MM.1S (cell line): ENCODE measurements around the gene PRKCE.

Experiments used
- DNase-seq: peaks from one replicate; pipeline ENCODE4 v3.0.0-alpha.2; 2015
- H2AFZ ChIP-seq: fragments of 300-600 bp; sonication (generic); 2 replicates; pipeline ENCODE4 v1.6.0; 2016; ENCODE audit warnings: antibody characterized with exemption, low read length
- H3F3A ChIP-seq: fragments of 300-600 bp; sonication (generic); 2 replicates; pipeline ENCODE4 v1.6.1; 2016; ENCODE audit warnings: mild to moderate bottlenecking, antibody characterized with exemption, low read length, moderate library complexity, mixed read lengths; ENCODE audit not compliant: insufficient read depth
- H3K27ac ChIP-seq: fragments of 300-600 bp; sonication (generic); 2 replicates; pipeline ENCODE4 v1.5.1; 2016; ENCODE audit warnings: mild to moderate bottlenecking, low read length
- H3K27me3 ChIP-seq: fragments of 300-600 bp; sonication (generic); replicated peaks from 2 replicates; pipeline ENCODE4 v1.6.0; 2016; ENCODE audit warnings: low read length; ENCODE audit not compliant: insufficient read depth
- H3K36me3 ChIP-seq: fragments of 300-600 bp; sonication (generic); replicated peaks from 2 replicates; pipeline ENCODE4 v1.6.1; 2016; ENCODE audit warnings: mild to moderate bottlenecking, low read length, mixed read lengths; ENCODE audit not compliant: insufficient read depth
- H3K4me1 ChIP-seq: fragments of 300-600 bp; sonication (generic); 2 replicates; pipeline ENCODE4 v1.6.1; 2016; ENCODE audit warnings: low read length, mixed read lengths
- H3K4me2 ChIP-seq: fragments of 300-600 bp; sonication (generic); 2 replicates; pipeline ENCODE4 v1.6.0; 2016; ENCODE audit warnings: low read depth, low read length
- H3K4me3 ChIP-seq: fragments of 300-600 bp; sonication (generic); 2 replicates; pipeline ENCODE4 v1.5.1; 2016; ENCODE audit warnings: low read length, mixed read lengths
- H3K79me2 ChIP-seq: fragments of 300-600 bp; sonication (generic); 2 replicates; pipeline ENCODE4 v1.6.1; 2016; ENCODE audit warnings: mixed run types, low read length, mixed read lengths
- H3K9ac ChIP-seq: fragments of 300-600 bp; sonication (generic); 2 replicates; pipeline ENCODE4 v1.6.1; 2016; ENCODE audit warnings: low read length, mixed read lengths
- H3K9me2 ChIP-seq: fragments of 300-600 bp; sonication (generic); replicated peaks from 2 replicates; pipeline ENCODE4 v1.6.1; 2016; ENCODE audit warnings: mild to moderate bottlenecking, low read length, mixed read lengths; ENCODE audit not compliant: insufficient read depth
- H3K9me3 ChIP-seq: fragments of 300-600 bp; sonication (generic); replicated peaks from 2 replicates; pipeline ENCODE4 v1.6.1; 2016; ENCODE audit warnings: mild to moderate bottlenecking, low read length, mixed read lengths; ENCODE audit not compliant: insufficient read depth
- H4K20me1 ChIP-seq: fragments of 300-600 bp; sonication (generic); 2 replicates; pipeline ENCODE4 v1.6.1; 2016; ENCODE audit warnings: mild to moderate bottlenecking, low read length, moderate library complexity, mixed read lengths; ENCODE audit not compliant: insufficient read depth
- EZH2 ChIP-seq: fragments of 300-600 bp; sonication (generic); optimal IDR thresholded peaks from 2 replicates; pipeline ENCODE3; 2017; ENCODE audit warnings: low read depth, mild to moderate bottlenecking, antibody characterized with exemption, low read length, mixed read lengths
- EZH2phosphoT487 ChIP-seq: fragments of 300-600 bp; sonication (generic); IDR thresholded peaks from 2 replicates; pipeline ENCODE4 v1.6.1; 2018; ENCODE audit warnings: antibody characterized with exemption, low read length
- TF ChIP-seq, protein P1 (sequence below): fragments of 300-600 bp; sonication (generic); IDR thresholded peaks from 2 replicates; pipeline ENCODE4 v1.5.1; 2016; ENCODE audit warnings: antibody characterized with exemption, low read length, mixed read lengths

PRKCE gene

DNA sequence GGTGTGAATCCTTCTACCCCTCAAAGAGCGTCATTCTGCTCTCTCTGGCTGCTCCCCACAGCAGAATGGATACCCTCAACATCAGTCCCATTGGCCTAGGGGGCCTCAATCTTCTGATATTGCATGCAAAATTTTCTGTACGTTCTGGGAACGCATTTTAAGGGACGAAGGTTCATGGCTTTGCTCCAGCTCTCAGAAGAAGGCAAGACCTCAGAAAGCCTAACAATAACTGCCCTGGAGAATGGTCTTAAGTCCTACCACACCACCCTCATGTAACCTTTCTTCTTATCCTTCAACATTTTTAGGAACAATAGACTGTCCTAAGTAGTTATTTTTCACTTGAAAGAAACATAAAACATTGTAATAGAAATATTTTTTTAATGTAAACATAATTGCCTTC is 212.6 kb downstream of the PRKCE start:
- no peaks in the 10 kb centered on the region for H3K36me3 ChIP-seq
- H3K4me1 ChIP-seq, result no peaks in the 10 kb centered on the region
- DNase-seq, result no peak
- H2AFZ ChIP-seq, result no peak overlapping the region
- H3K9me3 ChIP-seq, result no peaks in the 10 kb centered on the region
- H3K4me3 ChIP-seq, result no peak overlapping the region
- no peak for TF ChIP-seq EZH2
- TF ChIP-seq EZH2phosphoT487, result no peak
- TF ChIP-seq, protein P1, sequence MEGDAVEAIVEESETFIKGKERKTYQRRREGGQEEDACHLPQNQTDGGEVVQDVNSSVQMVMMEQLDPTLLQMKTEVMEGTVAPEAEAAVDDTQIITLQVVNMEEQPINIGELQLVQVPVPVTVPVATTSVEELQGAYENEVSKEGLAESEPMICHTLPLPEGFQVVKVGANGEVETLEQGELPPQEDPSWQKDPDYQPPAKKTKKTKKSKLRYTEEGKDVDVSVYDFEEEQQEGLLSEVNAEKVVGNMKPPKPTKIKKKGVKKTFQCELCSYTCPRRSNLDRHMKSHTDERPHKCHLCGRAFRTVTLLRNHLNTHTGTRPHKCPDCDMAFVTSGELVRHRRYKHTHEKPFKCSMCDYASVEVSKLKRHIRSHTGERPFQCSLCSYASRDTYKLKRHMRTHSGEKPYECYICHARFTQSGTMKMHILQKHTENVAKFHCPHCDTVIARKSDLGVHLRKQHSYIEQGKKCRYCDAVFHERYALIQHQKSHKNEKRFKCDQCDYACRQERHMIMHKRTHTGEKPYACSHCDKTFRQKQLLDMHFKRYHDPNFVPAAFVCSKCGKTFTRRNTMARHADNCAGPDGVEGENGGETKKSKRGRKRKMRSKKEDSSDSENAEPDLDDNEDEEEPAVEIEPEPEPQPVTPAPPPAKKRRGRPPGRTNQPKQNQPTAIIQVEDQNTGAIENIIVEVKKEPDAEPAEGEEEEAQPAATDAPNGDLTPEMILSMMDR, result no peak
- no peaks in the 10 kb centered on the region for H3K79me2 ChIP-seq
- H3K9me2 ChIP-seq, result no peaks in the 10 kb centered on the region
- H3K4me2 ChIP-seq, result no peak overlapping the region
- H3K9ac ChIP-seq, result no peak overlapping the region
- no peaks in the 10 kb centered on the region for H4K20me1 ChIP-seq
- H3K27me3 ChIP-seq, result no peaks in the 10 kb centered on the region
- H3K27ac ChIP-seq, result no peak overlapping the region
- no peaks in the 10 kb centered on the region for H3F3A ChIP-seq

GRCh38 chr2:45867349-45867748 is 215.9 kb downstream of the PRKCE start:
- Histone ChIP-seq H2AFZ (no peak overlapping the region), H3K79me2 (no peaks in the 10 kb centered on the region), H3K27me3 (no peaks in the 10 kb centered on the region), H3K27ac (no peak overlapping the region), H3K9ac (no peak overlapping the region), H3F3A (no peaks in the 10 kb centered on the region), H3K4me1 (no peaks in the 10 kb centered on the region), H3K9me2 (no peaks in the 10 kb centered on the region), H3K36me3 (no peaks in the 10 kb centered on the region), H4K20me1 (no peaks in the 10 kb centered on the region), H3K9me3 (no peaks in the 10 kb centered on the region), H3K4me3 (no peak overlapping the region), H3K4me2 (no peak overlapping the region)
- DNase-seq, result no peak
- TF ChIP-seq EZH2phosphoT487, result no peak
- TF ChIP-seq, protein P1, result no peak
- TF ChIP-seq EZH2, result no peak

- Histone ChIP-seq H3K9me3 (no peaks in the 10 kb centered on the region), H3K27me3 (no peaks in the 10 kb centered on the region), H3K27ac (no peak overlapping the region), H2AFZ (no peak overlapping the region), H3K4me3 (no peak overlapping the region), H3K36me3 (no peaks in the 10 kb centered on the region), H3K9ac (no peak overlapping the region), H3K4me1 (no peaks in the 10 kb centered on the region), H4K20me1 (no peaks in the 10 kb centered on the region), H3K4me2 (no peak overlapping the region), H3F3A (no peaks in the 10 kb centered on the region), H3K9me2 (no peaks in the 10 kb centered on the region), H3K79me2 (no peaks in the 10 kb centered on the region)
- TF ChIP-seq EZH2 (no peak), EZH2phosphoT487 (no peak)
- TF ChIP-seq, protein P1, result no peak
- DNase-seq, result no peak
These were observed 216.3 kb downstream of the PRKCE start for GRCh38 chr2:45867800-45868199.
